HEK293 (cell line): ENCODE data around the gene AIFM1.

ENCODE experiments used
- CTCF ChIA-PET: fragments of 350-600 bp; formaldehyde crosslinking; extraction: SDS; loops from one replicate; lab custom pipeline; 2021; ENCODE audit warnings: antibody characterized with exemption; lab: Yijun Ruan, JAX
- POLR2A ChIA-PET: fragments of 300-600 bp; formaldehyde crosslinking; extraction: SDS; loops from one replicate; lab custom pipeline; 2020; ENCODE audit warnings: antibody characterized with exemption, inconsistent platforms; lab: Yijun Ruan, JAX
- H3K27ac ChIP-seq: fragments of 200-500 bp; sonication (Bioruptor generic); 2 replicates; pipeline ENCODE4 v1.5.1; 2014; ENCODE audit warnings: low read depth, low read length, control low read depth, inconsistent platforms; ENCODE audit errors: extremely low read depth
- H3K36me3 ChIP-seq, 2 experiments: fragments of 200-500 bp in 1 of 2; sonication (Bioruptor generic) in 1 of 2; 1 replicate in 1 of 2; 2 replicates in 1 of 2; pipeline ENCODE4 v1.5.1; 2014 to 2017; ENCODE audit warnings: inconsistent platforms in 2 of 2, low read length in 2 of 2; ENCODE audit not compliant: control insufficient read depth in 2 of 2, insufficient read depth in 1 of 2
- H3K4me1 ChIP-seq: fragments of 200-500 bp; sonication (Bioruptor generic); 2 replicates; pipeline ENCODE4 v1.5.1; 2014; ENCODE audit warnings: mild to moderate bottlenecking, low read length, inconsistent platforms; ENCODE audit not compliant: control insufficient read depth, insufficient read depth
- H3K4me3 ChIP-seq: 2 replicates; pipeline ENCODE4 v1.5.1; 2011; ENCODE audit warnings: low read depth, mild to moderate bottlenecking, control low read depth, low read length, moderate library complexity
- H3K9me3 ChIP-seq: fragments of 200-500 bp; sonication (Bioruptor generic); 2 replicates; pipeline ENCODE4 v1.5.1; 2014; ENCODE audit warnings: low read depth, low read length, inconsistent platforms; ENCODE audit not compliant: control insufficient read depth, insufficient read depth
- PRDM10 ChIP-seq: fragments of 450-650 bp; formaldehyde crosslinking; IDR thresholded peaks from 2 replicates; pipeline ENCODE4 v1.5.1; 2016; ENCODE audit warnings: missing biosample characterization, missing genetic modification characterization
- ZBTB48 ChIP-seq: fragments of 450-650 bp; formaldehyde crosslinking; IDR thresholded peaks from 2 replicates; pipeline ENCODE4 v1.5.1; 2016; ENCODE audit warnings: missing biosample characterization, missing genetic modification characterization
- ZNF148 ChIP-seq: fragments of 450-650 bp; formaldehyde crosslinking; IDR thresholded peaks from 2 replicates; pipeline ENCODE4 v1.5.0; 2017; ENCODE audit warnings: missing biosample characterization, missing genetic modification characterization, borderline replicate concordance
- ZNF341 ChIP-seq: fragments of 450-650 bp; formaldehyde crosslinking; IDR thresholded peaks from 2 replicates; pipeline ENCODE4; 2016; ENCODE audit warnings: low read depth, missing biosample characterization, missing genetic modification characterization
- ZNF398 ChIP-seq: fragments of 450-650 bp; formaldehyde crosslinking; IDR thresholded peaks from 2 replicates; pipeline ENCODE4 v1.5.1; 2017; ENCODE audit warnings: missing biosample characterization, missing genetic modification characterization
- ZNF449 ChIP-seq: fragments of 450-650 bp; formaldehyde crosslinking; IDR thresholded peaks from 2 replicates; pipeline ENCODE4 v1.5.1; 2017; ENCODE audit warnings: missing biosample characterization, mild to moderate bottlenecking, missing genetic modification characterization, moderate library complexity
- ZNF48 ChIP-seq: fragments of 450-650 bp; formaldehyde crosslinking; IDR thresholded peaks from 2 replicates; pipeline ENCODE4 v1.5.1; 2016; ENCODE audit warnings: missing biosample characterization, missing genetic modification characterization
- ZNF610 ChIP-seq: fragments of 450-650 bp; formaldehyde crosslinking; IDR thresholded peaks from 2 replicates; pipeline ENCODE4 v1.5.1; 2016; ENCODE audit warnings: missing biosample characterization, missing genetic modification characterization, borderline replicate concordance
- ZNF645 ChIP-seq: fragments of 450-650 bp; formaldehyde crosslinking; IDR thresholded peaks from 2 replicates; pipeline ENCODE4; 2016; ENCODE audit warnings: missing biosample characterization, missing genetic modification characterization

The AIFM1 gene

GRCh38 chrX:130167040-130167439, 1.4 kb upstream of the AIFM1 start:
- CTCF ChIA-PET, result interaction anchor here (0.6 kb wide), 1 partner anchor 156 kb away, joined by 3 read pairs; no protein-coding TSS in a partner anchor
- POLR2A ChIA-PET, result no interaction called here

GRCh38 chrX:130166503-130166777, 799 bp upstream of the AIFM1 start:
- Histone ChIP-seq H3K27ac (peak overlapping the region; percentile 83; the same call in 1 of the 2 replicates), H3K9me3 (no peaks in the 10 kb centered on the region), H3K4me1 (peaks cover 12% of the 10 kb centered on the region)
- CTCF ChIA-PET, result no interaction called here
- TF ChIP-seq ZNF398 (tag by site-specific recombination) (no peak), PRDM10 (tag by site-specific recombination) (peak; percentile 57), ZNF610 (no peak), ZNF341 (0 out of 2 replicates have a peak, but pooled peaks have one; percentile 2), ZNF645 (tag by site-specific recombination) (no peak), ZBTB48 (peak; percentile 94)
- TF ChIP-seq, all 188 proteins: peak for 3
- peak overlapping the region; percentile 64 for H3K4me3 ChIP-seq
- POLR2A ChIA-PET, result interaction anchor here (1.2 to 2.2 kb wide), 2 partner anchors 9 to 20 kb away, joined by 5 to 11 read pairs; no protein-coding TSS in a partner anchor
- no peaks in the 10 kb centered on the region for H3K36me3 ChIP-seq

More at GRCh38 chrX:130167040-130167439, 1.4 kb upstream of the AIFM1 start:
- TF ChIP-seq ZNF148 (no peak), ZNF48 (tag by site-specific recombination) (no peak), ZNF449 (tag by site-specific recombination) (peak; percentile 97)
- Histone ChIP-seq H3K27ac (no peak overlapping the region), H3K4me1 (peaks cover 12% of the 10 kb centered on the region), H3K36me3 (no peaks in the 10 kb centered on the region), H3K4me3 (peak overlapping the region; percentile 64; the same call in 1 of the 2 replicates), H3K9me3 (no peaks in the 10 kb centered on the region)
